BJ (cell line): Measurements from ENCODE around the gene PLXDC1. TPM values are rescaled to one million over a fixed set of nuclear protein-coding genes. Genes with fewer than 3 reads are reported as not detected.
"Not testable (repeated sequence)": the region's sequence is repeated elsewhere in the genome, so short reads cannot be mapped to it uniquely, and the experiment has no call there.

Experiments used
- CTCF ChIA-PET: fragments of 350-600 bp; formaldehyde crosslinking; extraction: SDS; loops from one replicate; lab custom pipeline; 2021; ENCODE audit warnings: antibody characterized with exemption, inconsistent platforms; lab: Yijun Ruan, JAX
- POLR2A ChIA-PET: fragments of 300-600 bp; sonication (Branson Sonifier 250); formaldehyde crosslinking; extraction: SDS; loops from one replicate; lab custom pipeline; 2021; ENCODE audit warnings: antibody characterized with exemption; lab: Charles Lee
- DNase-seq: peaks from one replicate; pipeline ENCODE4 v3.0.0-alpha.2; 2011; ENCODE audit warnings: low read depth
- H3K27me3 ChIP-seq: 2 replicates; pipeline ENCODE4 v1.6.0; 2011; ENCODE audit warnings: low read length; ENCODE audit not compliant: control insufficient read depth, insufficient read depth
- H3K36me3 ChIP-seq: 2 replicates; pipeline ENCODE4 v1.5.1; 2011; ENCODE audit warnings: low read length; ENCODE audit not compliant: control insufficient read depth, insufficient read depth
- H3K4me3 ChIP-seq: 2 replicates; pipeline ENCODE4 v1.5.1; 2011; ENCODE audit warnings: low read depth, mild to moderate bottlenecking, control low read depth, low read length
- CTCF ChIP-seq: IDR thresholded peaks from 2 replicates; pipeline ENCODE4 v1.5.1; 2011; ENCODE audit warnings: low read depth, mild to moderate bottlenecking, control low read depth, inconsistent platforms, low read length, moderate library complexity; ENCODE audit not compliant: insufficient read depth
- polyA plus RNA-seq: library from polyadenylated mRNA; depleted of rRNA; stranded (reverse); fragments of >200 nt; gene quantifications from 2 replicates; pipeline ENCODE4 v1.2.3, GENCODE V29; 2011

The PLXDC1 gene
- polyA plus RNA-seq, 1 experiment: 5.0 TPM

- POLR2A ChIA-PET: no interaction called here
- TF ChIP-seq CTCF: no peak
- Histone ChIP-seq H3K27me3 (no peaks in the 10 kb centered on the region), H3K36me3 (no peaks in the 10 kb centered on the region), H3K4me3 (no peak overlapping the region)
- no peak for DNase-seq
- CTCF ChIA-PET: no interaction called here
Observed at GRCh38 chr17:39132192-39132610, 19.2 kb downstream of the PLXDC1 start.

GRCh38 chr17:39131616-39132015 is 19.8 kb downstream of the PLXDC1 start:
- Histone ChIP-seq H3K4me3 (no peak overlapping the region), H3K36me3 (no peaks in the 10 kb centered on the region), H3K27me3 (no peaks in the 10 kb centered on the region)
- ChIA-PET CTCF (no interaction called here), POLR2A (no interaction called here)
- TF ChIP-seq CTCF: no peak
- no peak for DNase-seq

GRCh38 chr17:39130205-39130604 is 21.2 kb downstream of the PLXDC1 start:
- no peak for TF ChIP-seq CTCF
- Histone ChIP-seq H3K4me3 (no peak overlapping the region), H3K36me3 (no peaks in the 10 kb centered on the region), H3K27me3 (no peaks in the 10 kb centered on the region)
- POLR2A ChIA-PET: no interaction called here
- DNase-seq: no peak
- CTCF ChIA-PET: no interaction called here

GRCh38 chr17:39129544-39129943 is 21.9 kb downstream of the PLXDC1 start:
- CTCF ChIA-PET, H3K36me3 ChIP-seq, H3K27me3 ChIP-seq, POLR2A ChIA-PET, DNase-seq, H3K4me3 ChIP-seq: not testable (repeated sequence)

- peaks cover 2% of the 10 kb centered on the region; the same call in 1 of the 2 replicates for H3K27me3 ChIP-seq
- no peak for DNase-seq
- H3K4me3 ChIP-seq: no peak overlapping the region
- TF ChIP-seq CTCF: no peak
- no peaks in the 10 kb centered on the region for H3K36me3 ChIP-seq
- ChIA-PET POLR2A (no interaction called here), CTCF (no interaction called here)
Observed at GRCh38 chr17:39126436-39126835, 25.0 kb downstream of the PLXDC1 start.
